Subcutaneous adipose tissue (tissue), 4 donors: ENCODE measurements around the gene SCRN2. TPM values are rescaled to one million over a fixed set of nuclear protein-coding genes. Genes with fewer than 3 reads are reported as not detected.

ENCODE experiments used
- CTCF ChIP-seq: fragments of 450-650 bp; IDR thresholded peaks from one replicate; pipeline ENCODE4 v1.5.1; 2016; ENCODE audit warnings: low read depth, mild to moderate bottlenecking, control low read depth, antibody characterized with exemption, moderate library complexity
- total RNA-seq, 4 donors: library from RNA; depleted of rRNA; stranded (reverse); fragments of >200 nt; gene quantifications; one replicate each; pipeline ENCODE4 v1.1.0, GENCODE V29; 2016

SCRN2 gene
- total RNA-seq, 4 donors from 2014 or later, result 32.8 to 194 (median 79.8) TPM

- TF ChIP-seq CTCF, result no peak
These were observed 28.7 kb downstream of the SCRN2 start for GRCh38 chr17:47812146-47812920.

- TF ChIP-seq CTCF, result no peak
These were observed 29.4 kb downstream of the SCRN2 start for GRCh38 chr17:47811709-47812108.

GRCh38 chr17:47810901-47811635 is 30.0 kb downstream of the SCRN2 start:
- no peak for TF ChIP-seq CTCF

- no peak for TF ChIP-seq CTCF
These were observed 30.8 kb downstream of the SCRN2 start for GRCh38 chr17:47810200-47810821.

GRCh38 chr17:47808830-47809480 is 32.1 kb downstream of the SCRN2 start:
- TF ChIP-seq CTCF, result no peak

GRCh38 chr17:47808036-47808829 is 32.8 kb downstream of the SCRN2 start:
- no peak for TF ChIP-seq CTCF
